ENCODE measurements around the gene IL16.
A peak's percentile ranks its signal among the peaks of the same experiment; 100 is the strongest.

IL16 gene

DNA sequence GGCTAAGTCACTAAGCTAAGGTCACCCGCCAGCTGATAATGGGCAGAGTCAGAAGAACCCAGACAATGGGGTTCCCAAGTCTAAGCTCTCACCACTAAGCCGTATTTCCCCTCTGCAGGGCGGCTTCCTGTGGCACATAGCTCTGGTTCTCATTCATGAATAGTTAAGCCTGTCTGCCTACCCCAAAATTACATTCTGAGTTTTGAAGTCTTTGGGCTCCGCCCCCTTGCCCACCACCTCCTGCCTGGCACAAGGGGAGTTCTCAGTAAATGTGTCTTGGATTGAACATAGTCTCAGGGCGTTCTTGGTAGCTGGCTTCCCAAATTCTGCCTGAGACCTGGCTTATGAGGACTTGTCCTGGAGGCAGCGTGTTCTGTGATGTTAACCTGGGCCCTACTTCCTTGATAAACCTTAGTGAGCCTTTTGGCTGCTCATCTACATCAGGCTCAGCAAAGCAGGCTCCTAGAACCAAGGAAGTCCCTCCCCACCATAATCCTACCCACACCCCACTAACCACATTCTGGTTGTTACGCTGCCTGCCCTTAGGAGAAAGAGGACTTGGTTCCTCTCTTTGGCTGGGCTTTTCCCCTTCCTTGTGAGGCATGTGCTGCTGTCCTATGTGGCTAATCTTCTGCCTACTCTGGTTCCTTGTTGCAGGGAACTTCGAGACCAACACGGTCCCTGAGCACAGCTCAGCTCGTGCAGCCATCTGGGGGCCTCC is 72.4 kb downstream of the IL16 start:
- DNase-seq = peak; percentile 79
- in situ Hi-C loops (cut with MboI; ENCODE audit: low pct_unique_long_range_greater_than_20kb, low sequenced_read_pairs) = loop anchor here (10.0 kb wide), 2 partner anchors 164 to 274 kb away; no protein-coding TSS in a partner anchor

DNA sequence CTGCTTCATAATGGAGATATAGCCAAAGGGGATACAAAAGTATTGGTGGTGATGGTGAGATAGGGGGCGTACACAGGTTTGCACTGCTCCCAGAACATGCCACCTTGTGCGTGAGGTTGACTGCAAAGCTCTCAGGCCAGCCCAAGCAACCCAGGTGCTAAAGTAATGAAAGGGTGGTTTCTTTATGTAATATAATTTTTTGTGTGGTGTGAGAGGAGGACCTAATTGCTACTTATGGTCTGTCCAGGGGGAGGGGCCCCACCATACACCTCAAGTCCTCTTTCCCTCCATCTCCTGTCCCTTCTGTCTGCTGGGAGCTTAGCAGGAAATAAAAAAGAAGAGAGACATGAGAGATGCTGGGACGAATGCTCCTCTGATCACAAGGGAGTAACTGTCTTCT is 73.5 kb downstream of the IL16 start:
- DNase-seq = no peak
- in situ Hi-C loops (cut with MboI; ENCODE audit: low pct_unique_long_range_greater_than_20kb, low sequenced_read_pairs) = no loop called here

DNA sequence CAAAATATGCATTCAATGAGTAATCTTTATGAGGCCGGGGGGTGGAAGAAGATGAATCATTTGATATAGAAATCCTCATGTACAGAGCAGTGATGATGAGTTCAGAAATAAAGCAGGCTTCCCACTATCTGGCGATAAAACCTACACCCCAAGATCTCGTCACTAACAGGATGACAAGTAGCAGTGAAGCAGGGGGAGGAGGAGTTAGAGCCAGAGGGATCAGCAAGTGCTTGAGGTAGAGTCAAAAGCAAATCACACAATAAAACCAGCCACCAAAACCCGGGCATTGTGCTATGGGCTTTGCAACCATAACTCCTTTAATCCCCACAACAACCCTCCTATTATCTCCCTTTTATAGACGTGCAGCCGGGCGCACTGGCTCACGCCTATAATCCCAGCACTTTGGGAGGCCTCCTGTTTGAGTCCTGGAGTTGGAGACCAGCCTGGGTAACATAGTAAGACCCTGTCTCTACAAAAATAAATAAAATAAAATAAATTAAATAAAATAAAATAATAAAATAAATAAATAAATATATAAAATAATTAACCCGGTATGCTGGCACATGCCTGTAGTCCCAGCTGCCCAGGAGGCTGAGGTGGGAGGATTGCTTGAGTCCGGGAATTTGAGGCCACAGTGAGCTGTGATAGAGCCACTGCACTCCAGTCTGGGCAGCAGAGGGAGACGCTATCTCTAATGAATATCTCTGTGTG is 74.3 kb downstream of the IL16 start:
- DNase-seq = no peak
- in situ Hi-C loops (cut with MboI; ENCODE audit: low pct_unique_long_range_greater_than_20kb, low sequenced_read_pairs) = no loop called here

DNA sequence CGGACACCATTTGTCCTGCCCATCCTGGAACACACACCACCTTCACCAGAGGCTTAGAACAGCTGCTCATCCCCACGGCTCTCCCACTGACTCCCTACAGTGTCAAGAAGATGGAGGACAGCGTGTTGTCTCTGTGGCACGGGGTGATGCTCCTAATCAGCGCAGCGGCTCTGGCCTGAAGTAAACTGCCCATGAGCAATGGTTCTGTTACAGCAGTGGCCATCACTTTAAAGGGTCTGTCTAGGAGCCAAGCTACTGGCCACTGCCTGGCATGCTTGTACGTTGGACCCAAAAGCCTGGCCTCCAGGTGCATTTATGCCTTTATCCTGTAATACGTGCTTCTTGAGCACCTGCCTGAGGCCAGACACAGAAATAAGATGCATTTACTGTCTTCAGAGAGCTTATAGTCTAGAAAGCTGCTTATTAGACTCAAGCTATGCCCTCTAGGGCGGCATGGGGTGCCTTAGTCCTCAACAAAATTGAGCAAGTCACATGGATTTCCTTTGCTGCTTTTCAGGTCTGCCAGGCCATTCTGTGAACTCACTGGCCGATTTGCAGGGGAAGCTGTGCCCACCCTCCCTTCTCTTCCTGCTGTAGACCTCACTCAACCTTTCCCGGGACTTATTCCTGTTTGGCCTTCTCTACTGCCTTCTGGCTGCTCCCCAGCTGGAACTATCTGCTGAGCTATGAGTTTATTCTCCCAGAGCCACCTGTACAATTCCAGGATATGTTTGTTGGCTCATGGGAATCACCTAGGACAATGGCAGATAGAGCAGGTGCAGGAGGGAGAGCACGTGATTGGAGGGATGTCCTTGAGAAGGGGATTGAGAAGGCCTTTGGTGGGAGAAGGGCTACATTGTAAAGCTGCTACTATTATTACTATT is 75.3 kb downstream of the IL16 start:
- in situ Hi-C loops (cut with MboI; ENCODE audit: low pct_unique_long_range_greater_than_20kb, low sequenced_read_pairs) = no loop called here
- no peak for DNase-seq

DNA sequence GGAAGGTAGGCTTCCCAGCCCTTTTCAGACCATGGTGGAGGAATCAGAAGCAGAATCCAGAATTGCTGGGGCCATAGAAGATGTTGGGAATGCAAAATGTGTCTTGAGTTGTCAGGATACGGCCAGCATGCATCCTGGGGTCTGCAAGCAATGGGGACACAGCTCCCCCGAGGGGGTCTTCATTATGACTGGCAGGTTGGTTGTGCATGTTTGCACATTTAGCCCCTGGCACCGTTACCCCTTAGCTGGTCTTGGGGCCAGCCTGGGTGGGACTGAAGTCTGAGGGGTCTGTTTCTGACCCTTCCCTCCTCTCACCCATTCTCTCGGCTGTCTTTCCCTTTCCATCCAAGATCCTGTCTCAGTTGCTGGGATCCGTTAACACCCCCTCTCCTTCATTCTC is 76.5 kb downstream of the IL16 start:
- DNase-seq = no peak
- in situ Hi-C loops (cut with MboI; ENCODE audit: low pct_unique_long_range_greater_than_20kb, low sequenced_read_pairs) = no loop called here

DNA sequence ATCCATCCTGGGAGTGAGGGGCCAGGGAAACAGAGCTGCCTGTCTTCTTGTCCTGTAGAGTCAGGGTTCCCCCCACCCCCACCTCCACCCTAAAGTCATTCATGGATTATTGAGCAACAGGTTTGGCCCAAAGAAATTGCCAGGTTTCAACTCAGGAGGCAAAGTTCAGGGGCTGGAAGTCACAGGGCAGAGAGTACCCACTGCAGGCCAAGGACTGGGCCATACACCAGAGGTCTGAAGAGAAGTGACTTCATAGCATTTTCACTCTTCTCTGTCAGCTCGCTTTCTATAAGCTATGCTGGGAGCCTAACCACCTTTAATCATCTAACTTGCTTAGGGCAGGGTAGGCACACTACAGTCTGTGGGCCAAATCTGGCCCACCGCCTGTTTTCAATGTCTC is 77.2 kb downstream of the IL16 start:
- no peak for DNase-seq
- in situ Hi-C loops (cut with MboI; ENCODE audit: low pct_unique_long_range_greater_than_20kb, low sequenced_read_pairs) = no loop called here

DNA sequence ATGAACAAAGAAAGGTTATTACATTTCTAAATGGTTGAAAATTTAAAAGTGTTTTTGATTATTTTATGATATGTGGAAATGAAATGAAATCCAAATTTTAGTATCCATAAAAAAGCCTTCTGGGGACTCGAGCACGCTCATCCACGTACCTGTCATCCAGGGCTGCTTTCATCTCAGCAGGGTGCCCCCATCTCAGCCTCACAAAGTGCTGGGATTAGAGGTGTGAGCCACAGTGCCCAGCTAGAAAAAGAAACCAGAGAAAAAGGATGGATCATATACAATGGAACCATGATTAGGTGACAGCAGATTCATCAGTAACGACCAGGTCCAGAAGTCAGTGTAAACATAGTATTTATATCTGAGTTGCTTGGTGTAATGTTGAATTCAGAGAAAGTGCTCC is 77.6 kb downstream of the IL16 start:
- in situ Hi-C loops (cut with MboI; ENCODE audit: low pct_unique_long_range_greater_than_20kb, low sequenced_read_pairs) = no loop called here
- no peak for DNase-seq

DNA sequence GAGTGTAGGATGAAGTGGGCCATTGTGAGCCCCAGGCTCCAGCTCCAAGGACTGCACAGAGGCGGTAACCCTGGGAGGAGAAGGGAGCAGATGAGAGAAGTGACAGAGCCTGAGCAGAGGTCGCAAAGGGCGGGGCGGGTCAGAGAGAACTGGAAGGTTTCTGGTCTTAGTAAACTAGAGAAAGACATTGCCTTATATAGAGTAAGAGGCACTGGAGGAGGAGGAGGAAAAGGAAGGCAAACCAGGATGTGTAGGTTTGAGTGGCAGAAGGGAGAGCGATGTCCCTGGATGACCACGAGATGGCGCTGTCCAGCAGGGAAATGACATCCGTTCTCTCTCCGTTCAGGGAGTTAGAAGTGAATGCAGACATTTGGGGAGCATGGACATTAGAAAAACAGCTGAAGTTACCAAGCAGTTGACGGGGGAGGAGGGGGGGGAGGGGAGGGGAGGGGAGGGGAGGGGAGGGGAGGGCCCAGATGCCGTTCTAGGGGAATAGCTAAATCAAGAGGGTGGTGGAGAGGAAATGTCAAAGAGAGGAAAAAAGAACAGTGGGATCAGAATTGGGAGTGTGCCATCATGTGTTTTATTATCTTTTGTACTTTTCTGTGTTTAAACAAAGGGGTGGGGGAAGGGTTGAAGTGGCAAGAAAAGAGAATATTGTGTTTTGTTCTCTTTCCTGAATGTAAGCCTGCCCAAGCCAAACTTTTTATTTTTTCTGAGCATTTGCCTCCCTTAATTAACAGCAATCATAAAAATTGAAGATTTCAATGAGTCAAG is 78.4 kb downstream of the IL16 start:
- peak; percentile 94 for DNase-seq
- in situ Hi-C loops (cut with MboI; ENCODE audit: low pct_unique_long_range_greater_than_20kb, low sequenced_read_pairs) = no loop called here

DNA sequence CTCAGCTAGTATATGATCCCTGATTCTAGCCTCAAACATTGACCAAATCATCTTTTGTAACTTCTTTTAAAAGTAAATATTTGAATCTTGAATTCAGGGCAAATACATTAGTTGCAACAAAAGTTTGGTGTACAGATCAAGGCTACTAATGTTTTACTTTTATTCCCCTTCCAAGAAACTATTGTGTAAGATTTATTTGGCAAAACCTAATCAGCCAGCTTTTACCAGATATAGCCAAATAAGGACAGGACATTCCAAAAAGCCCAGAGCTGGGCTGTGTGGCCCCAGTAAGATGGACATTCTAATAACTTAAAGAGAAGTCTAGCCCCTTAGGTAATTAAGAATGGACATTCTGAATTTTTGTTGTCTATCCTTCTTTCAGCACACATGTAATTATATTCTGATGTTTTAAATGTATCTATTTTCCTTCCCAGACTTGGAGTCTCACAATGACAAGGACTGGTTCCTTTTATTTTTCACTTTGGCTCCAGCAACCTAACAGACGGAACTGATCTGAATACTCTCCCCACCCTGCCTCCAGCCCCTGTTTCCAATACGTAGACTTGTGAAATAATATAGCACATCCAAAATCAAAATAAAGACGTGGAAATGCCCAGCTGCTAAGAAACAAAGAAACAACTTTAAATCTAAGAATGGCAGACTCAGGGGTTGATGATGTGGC is 79.2 kb downstream of the IL16 start:
- in situ Hi-C loops (cut with MboI; ENCODE audit: low pct_unique_long_range_greater_than_20kb, low sequenced_read_pairs) = no loop called here
- no peak for DNase-seq

DNA sequence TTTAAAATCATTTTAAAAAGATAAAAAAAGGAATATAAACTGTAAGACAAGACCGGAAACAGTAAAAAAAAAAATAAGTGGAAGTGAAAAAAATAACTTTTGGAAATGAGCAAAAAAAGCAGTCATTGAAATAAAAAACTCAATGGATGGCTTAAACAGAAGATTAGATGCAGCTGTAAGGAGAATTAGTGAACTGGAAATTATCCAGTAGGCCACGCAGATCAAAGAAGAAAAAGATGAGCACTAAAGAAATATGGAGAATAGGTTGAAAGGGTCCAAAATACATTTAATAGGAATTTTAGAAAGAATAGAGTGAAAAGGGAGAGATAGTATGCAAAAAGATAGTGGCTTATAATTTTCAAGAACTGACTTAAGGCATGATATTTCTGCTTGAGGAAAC is 80.3 kb downstream of the IL16 start:
- DNase-seq = no peak
- in situ Hi-C loops (cut with MboI; ENCODE audit: low pct_unique_long_range_greater_than_20kb, low sequenced_read_pairs) = no loop called here

DNA sequence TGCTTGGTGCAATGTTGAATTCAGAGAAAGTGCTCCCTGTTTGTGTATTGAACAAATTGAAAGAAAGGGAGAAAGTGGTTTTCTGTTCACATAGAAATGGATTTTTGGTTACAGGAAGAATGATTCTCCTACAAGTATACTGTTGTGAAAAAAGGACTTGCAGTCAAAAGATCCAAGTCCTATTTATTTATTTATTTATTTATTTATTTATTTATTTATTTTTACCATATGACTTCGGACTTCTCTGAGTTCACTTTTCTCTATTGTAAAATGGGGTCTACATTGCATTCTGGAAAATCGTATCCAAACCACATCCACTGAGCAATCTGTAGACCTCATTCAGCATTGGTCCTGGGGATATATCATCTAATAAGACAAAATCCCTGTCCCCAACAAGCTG is 81.2 kb downstream of the IL16 start:
- in situ Hi-C loops (cut with MboI; ENCODE audit: low pct_unique_long_range_greater_than_20kb, low sequenced_read_pairs) = no loop called here
- DNase-seq = no peak

DNA sequence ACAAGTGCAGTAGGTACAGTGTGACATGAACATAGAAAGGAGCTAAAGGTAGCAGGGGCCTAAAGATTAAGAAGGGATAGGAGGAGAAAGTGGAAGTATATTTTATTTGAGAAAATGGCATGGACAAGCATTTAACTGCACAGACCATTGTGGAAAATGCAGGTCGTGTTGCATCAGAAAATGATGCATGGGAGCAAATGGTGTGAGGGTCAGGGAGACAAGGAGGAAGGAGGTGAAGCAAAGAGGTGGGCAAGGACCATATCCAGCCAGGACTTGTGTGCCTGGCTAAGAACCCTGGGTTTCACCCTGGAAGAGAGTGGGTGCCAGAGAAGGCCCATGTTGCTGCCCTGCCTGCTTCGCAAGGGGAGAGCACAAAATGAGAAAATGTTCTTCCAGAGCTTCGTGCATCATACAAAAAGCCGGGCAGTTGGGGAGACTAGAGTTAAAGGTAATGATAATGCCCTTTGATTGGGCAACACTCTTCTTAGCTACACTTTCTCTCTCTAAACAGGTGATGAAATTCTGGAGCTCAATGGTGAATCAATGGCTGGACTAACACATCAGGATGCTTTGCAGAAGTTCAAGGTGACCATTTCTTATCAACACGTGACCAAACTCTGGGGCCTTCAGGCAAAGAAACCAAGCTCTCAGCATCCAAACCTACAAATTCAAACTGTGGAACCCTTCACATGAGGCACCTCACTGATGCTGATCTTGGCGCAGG is 81.8 kb downstream of the IL16 start:
- no peak for DNase-seq
- in situ Hi-C loops (cut with MboI; ENCODE audit: low pct_unique_long_range_greater_than_20kb, low sequenced_read_pairs) = no loop called here

DNA sequence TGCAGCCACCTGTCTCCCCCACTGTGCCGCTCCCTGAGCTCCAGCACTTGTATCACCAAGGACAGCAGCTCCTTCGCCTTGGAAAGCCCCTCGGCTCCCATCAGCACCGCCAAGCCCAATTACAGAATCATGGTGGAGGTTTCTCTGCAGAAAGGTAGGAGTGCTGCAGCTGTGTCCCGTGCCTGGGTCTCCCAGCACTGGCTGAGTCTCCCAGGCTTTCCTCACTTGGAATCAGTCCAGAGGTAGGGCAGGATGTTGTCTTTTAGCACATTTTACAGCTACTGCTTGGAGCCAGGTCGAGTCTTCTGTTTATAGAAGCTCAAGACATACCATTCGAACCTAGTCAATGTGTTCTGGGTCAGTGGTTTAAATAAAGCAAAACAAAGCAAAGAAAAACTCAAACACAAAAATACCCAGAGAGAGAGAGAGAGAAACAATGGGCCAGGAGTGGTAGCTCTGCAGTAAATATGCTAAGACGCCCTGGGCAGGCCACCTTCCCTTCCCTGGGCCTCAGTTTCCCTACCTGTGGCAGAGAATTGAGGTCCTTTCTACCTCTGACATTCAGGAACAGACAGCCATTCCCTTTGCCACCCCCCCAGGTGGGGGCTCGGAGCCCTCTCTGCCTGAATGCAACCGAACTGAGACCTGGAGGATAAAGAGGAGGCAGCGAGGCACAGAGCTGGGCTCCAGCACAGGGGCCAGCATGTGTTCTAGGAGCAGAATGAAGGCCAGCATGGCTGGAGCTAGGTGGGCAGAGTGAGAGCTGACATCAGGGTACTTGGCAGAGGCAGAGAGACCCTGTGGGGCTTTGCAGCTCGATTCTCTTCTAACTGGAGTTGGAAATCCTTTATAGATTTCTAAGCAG is 83.2 kb downstream of the IL16 start:
- DNase-seq = no peak
- in situ Hi-C loops (cut with MboI; ENCODE audit: low pct_unique_long_range_greater_than_20kb, low sequenced_read_pairs) = loop anchor here (10.0 kb wide), 1 partner anchor 115 kb away; no protein-coding TSS in a partner anchor

DNA sequence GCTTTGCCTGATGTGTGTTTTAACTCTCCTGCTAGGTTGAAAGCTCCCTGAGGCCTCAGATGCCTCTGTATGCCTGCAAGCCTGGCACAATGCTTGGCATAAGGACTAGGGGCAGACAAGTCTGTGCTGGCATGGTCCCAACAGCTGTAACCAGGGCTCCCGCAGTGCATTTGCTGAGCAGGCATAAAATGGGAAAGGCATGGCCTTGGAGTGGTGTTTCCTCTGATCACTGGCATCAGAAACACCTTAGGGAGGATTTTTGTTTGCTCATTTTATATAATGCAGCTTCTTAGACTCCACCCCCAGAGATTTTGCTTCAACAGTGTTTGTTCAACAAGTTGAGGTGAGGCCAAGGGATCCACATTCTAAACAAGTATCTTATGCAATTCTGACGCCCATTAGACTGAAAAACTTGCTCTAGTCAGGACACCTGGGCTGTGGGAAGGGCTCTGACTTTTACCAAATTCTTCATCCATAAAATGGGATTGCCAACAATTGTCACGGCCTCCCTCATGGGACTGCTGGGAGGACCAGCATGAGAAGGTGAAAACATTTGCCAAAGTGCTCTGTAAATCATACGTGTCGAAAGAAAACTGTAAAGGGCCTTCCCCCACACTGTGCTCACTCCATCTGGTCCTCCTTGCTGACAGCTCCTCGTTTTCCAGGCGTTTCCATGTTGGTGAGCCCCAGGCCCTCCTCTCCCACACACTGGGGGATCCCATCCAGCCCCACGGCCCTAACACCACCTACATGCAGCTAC is 84.2 kb downstream of the IL16 start:
- DNase-seq = no peak
- in situ Hi-C loops (cut with MboI; ENCODE audit: low pct_unique_long_range_greater_than_20kb, low sequenced_read_pairs) = loop anchor here (10.0 kb wide), 1 partner anchor 114 kb away; no protein-coding TSS in a partner anchor

DNA sequence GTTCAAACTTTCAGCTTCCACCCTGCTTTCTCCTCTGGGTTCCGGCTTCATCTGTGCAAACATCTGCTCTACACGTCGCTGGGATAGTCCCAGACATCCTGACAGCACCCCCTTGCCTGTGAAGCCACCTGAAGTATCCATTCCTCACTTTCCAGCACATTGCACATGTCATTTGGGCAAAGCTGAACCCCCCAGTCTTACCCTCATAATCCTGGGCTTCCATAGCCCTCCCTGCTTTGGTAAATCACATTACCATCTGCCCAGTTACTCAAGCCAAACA is 84.7 kb downstream of the IL16 start:
- DNase-seq = no peak
- in situ Hi-C loops (cut with MboI; ENCODE audit: low pct_unique_long_range_greater_than_20kb, low sequenced_read_pairs) = loop anchor here (10.0 kb wide), 1 partner anchor 113 kb away; no protein-coding TSS in a partner anchor

DNA sequence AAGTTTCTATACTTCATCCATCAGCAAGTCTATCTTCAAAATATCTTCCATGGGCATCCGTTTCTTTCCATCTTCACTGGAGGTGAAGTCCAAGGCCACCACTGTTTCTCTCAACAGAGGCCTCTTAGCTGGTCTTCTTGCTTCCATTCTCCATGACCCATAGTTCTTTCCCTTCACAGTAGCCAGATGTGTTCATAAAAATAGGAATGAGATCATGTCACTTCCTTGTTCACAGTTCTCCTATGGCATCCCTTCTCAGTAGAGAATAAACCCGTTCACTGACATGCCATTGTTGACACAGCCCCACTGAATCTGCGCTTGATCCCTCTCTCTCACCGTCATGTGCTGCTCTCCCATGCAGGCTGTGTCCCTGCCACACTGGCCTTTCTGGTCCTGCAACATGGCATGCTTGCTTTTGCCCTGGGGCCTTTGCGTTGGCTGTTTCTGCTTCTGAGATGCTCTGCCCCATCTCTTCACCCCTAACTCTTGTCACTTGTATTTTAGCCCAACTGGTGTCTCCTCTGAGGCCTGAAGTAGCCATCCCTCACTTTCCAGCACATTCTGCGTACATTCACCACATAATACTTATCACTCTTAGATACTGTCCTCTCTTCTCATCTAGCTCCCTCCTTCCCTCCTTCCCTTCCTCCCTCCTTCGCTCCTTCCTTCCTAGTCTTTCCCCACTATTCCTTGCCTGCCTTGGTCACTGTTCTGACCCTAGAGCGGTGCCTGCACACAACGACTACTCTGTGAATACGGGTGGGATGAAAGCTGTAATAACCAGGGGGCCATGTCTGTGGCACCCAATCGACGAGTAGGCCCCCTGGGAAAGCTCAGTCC is 85.3 kb downstream of the IL16 start:
- in situ Hi-C loops (cut with MboI; ENCODE audit: low pct_unique_long_range_greater_than_20kb, low sequenced_read_pairs) = loop anchor here (10.0 kb wide), 1 partner anchor 113 kb away; no protein-coding TSS in a partner anchor
- no peak for DNase-seq
